Measurements from ENCODE around the gene NR1H4.

Gene NR1H4

GRCh38 chr12:100463661-100464060, 10.0 kb upstream of the NR1H4 start:
- in situ Hi-C loops (cut with HindIII; ENCODE audit: low pct_ligation_motif_present, low pct_unique_long_range_greater_than_20kb, low sequenced_read_pairs): no loop called here
- DNase-seq: no peak

- DNase-seq: no peak
- in situ Hi-C loops (cut with HindIII; ENCODE audit: low pct_ligation_motif_present, low pct_unique_long_range_greater_than_20kb, low sequenced_read_pairs): no loop called here
These were observed 9.1 kb upstream of the NR1H4 start for GRCh38 chr12:100464529-100464928.

GRCh38 chr12:100468126-100468525, 5.5 kb upstream of the NR1H4 start:
- in situ Hi-C loops (cut with HindIII; ENCODE audit: low pct_ligation_motif_present, low pct_unique_long_range_greater_than_20kb, low sequenced_read_pairs): no loop called here
- no peak for DNase-seq

- in situ Hi-C loops (cut with HindIII; ENCODE audit: low pct_ligation_motif_present, low pct_unique_long_range_greater_than_20kb, low sequenced_read_pairs): no loop called here
These were observed 1.3 kb upstream of the NR1H4 start for GRCh38 chr12:100472325-100472724.

GRCh38 chr12:100473050-100473715, 483 bp upstream of the NR1H4 start:
- DNase-seq: no peak
- in situ Hi-C loops (cut with HindIII; ENCODE audit: low pct_ligation_motif_present, low pct_unique_long_range_greater_than_20kb, low sequenced_read_pairs): no loop called here

More at GRCh38 chr12:100472325-100472724, 1.3 kb upstream of the NR1H4 start:
- DNase-seq: no peak

GRCh38 chr12:100474617-100475016, 951 bp downstream of the NR1H4 start:
- DNase-seq: no peak
- in situ Hi-C loops (cut with HindIII; ENCODE audit: low pct_ligation_motif_present, low pct_unique_long_range_greater_than_20kb, low sequenced_read_pairs): no loop called here

- in situ Hi-C loops (cut with HindIII; ENCODE audit: low pct_ligation_motif_present, low pct_unique_long_range_greater_than_20kb, low sequenced_read_pairs): no loop called here
- no peak for DNase-seq
These were observed 2.5 kb downstream of the NR1H4 start for GRCh38 chr12:100476013-100476751.

- in situ Hi-C loops (cut with HindIII; ENCODE audit: low pct_ligation_motif_present, low pct_unique_long_range_greater_than_20kb, low sequenced_read_pairs): no loop called here
- DNase-seq: no peak
These were observed 7.4 kb downstream of the NR1H4 start for GRCh38 chr12:100481021-100481420.

GRCh38 chr12:100484183-100484886, 10.7 kb downstream of the NR1H4 start:
- DNase-seq: no peak
- in situ Hi-C loops (cut with HindIII; ENCODE audit: low pct_ligation_motif_present, low pct_unique_long_range_greater_than_20kb, low sequenced_read_pairs): no loop called here

GRCh38 chr12:100484891-100485471, 11.3 kb downstream of the NR1H4 start:
- no peak for DNase-seq
- in situ Hi-C loops (cut with HindIII; ENCODE audit: low pct_ligation_motif_present, low pct_unique_long_range_greater_than_20kb, low sequenced_read_pairs): no loop called here

- DNase-seq: peak; percentile 33
- in situ Hi-C loops (cut with HindIII; ENCODE audit: low pct_ligation_motif_present, low pct_unique_long_range_greater_than_20kb, low sequenced_read_pairs): no loop called here
These were observed 12.3 kb downstream of the NR1H4 start for GRCh38 chr12:100485983-100486382.

GRCh38 chr12:100489251-100489820, 15.7 kb downstream of the NR1H4 start:
- DNase-seq: no peak
- in situ Hi-C loops (cut with HindIII; ENCODE audit: low pct_ligation_motif_present, low pct_unique_long_range_greater_than_20kb, low sequenced_read_pairs): no loop called here

- DNase-seq: no peak
- in situ Hi-C loops (cut with HindIII; ENCODE audit: low pct_ligation_motif_present, low pct_unique_long_range_greater_than_20kb, low sequenced_read_pairs): no loop called here
These were observed 16.4 kb downstream of the NR1H4 start for GRCh38 chr12:100490056-100490455.

- DNase-seq: no peak
- in situ Hi-C loops (cut with HindIII; ENCODE audit: low pct_ligation_motif_present, low pct_unique_long_range_greater_than_20kb, low sequenced_read_pairs): no loop called here
These were observed 17.4 kb downstream of the NR1H4 start for GRCh38 chr12:100491104-100491503.

- in situ Hi-C loops (cut with HindIII; ENCODE audit: low pct_ligation_motif_present, low pct_unique_long_range_greater_than_20kb, low sequenced_read_pairs): no loop called here
- no peak for DNase-seq
These were observed 19.8 kb downstream of the NR1H4 start for GRCh38 chr12:100493396-100494012.

- in situ Hi-C loops (cut with HindIII; ENCODE audit: low pct_ligation_motif_present, low pct_unique_long_range_greater_than_20kb, low sequenced_read_pairs): no loop called here
- DNase-seq: no peak
These were observed 20.4 kb downstream of the NR1H4 start for GRCh38 chr12:100494026-100494425.

GRCh38 chr12:100494538-100494937, 20.9 kb downstream of the NR1H4 start:
- in situ Hi-C loops (cut with HindIII; ENCODE audit: low pct_ligation_motif_present, low pct_unique_long_range_greater_than_20kb, low sequenced_read_pairs): no loop called here

GRCh38 chr12:100497105-100497795, 23.6 kb downstream of the NR1H4 start:
- in situ Hi-C loops (cut with HindIII; ENCODE audit: low pct_ligation_motif_present, low pct_unique_long_range_greater_than_20kb, low sequenced_read_pairs): no loop called here
- no peak for DNase-seq

More at GRCh38 chr12:100494538-100494937, 20.9 kb downstream of the NR1H4 start:
- DNase-seq: no peak

Measured in ACHN (cell line).